Astrocyte (in vitro differentiated cells and primary cell): ENCODE results near the gene ITGB1BP2. TPM values are rescaled to one million over a fixed set of nuclear protein-coding genes. Genes with fewer than 3 reads are reported as not detected.
A peak's percentile ranks its signal among the peaks of the same experiment; 100 is the strongest.
"Not testable (repeated sequence)": the region's sequence is repeated elsewhere in the genome, so short reads cannot be mapped to it uniquely, and the experiment has no call there.

Source experiments
- DNase-seq: peaks from one replicate; pipeline ENCODE4 v3.0.0-alpha.2; 2010; ENCODE audit warnings: low read depth
- FAIRE-seq: peaks from 2 replicates; lab custom pipeline; 2011; peaks lifted over from hg19 to GRCh38; lab: Jason Lieb, UNC
- H2AFZ ChIP-seq: 2 replicates; pipeline ENCODE4 v1.6.0; 2012; ENCODE audit warnings: low read depth, low read length, inconsistent platforms
- H3K27ac ChIP-seq: 2 replicates; pipeline ENCODE4 v1.5.1; 2011; ENCODE audit warnings: low read depth, low read length, inconsistent platforms
- H3K27me3 ChIP-seq: 2 replicates; pipeline ENCODE4 v1.6.0; 2011; ENCODE audit warnings: low read length, inconsistent platforms; ENCODE audit not compliant: insufficient read depth
- H3K36me3 ChIP-seq: 2 replicates; pipeline ENCODE4 v1.5.1; 2011; ENCODE audit warnings: low read length, inconsistent platforms; ENCODE audit not compliant: insufficient read depth
- H3K4me1 ChIP-seq: 2 replicates; pipeline ENCODE4 v1.5.1; 2011; ENCODE audit warnings: low read length, inconsistent platforms; ENCODE audit not compliant: insufficient read depth
- H3K4me2 ChIP-seq: 2 replicates; pipeline ENCODE4 v1.6.0; 2012; ENCODE audit warnings: low read length, inconsistent platforms
- H3K4me3 ChIP-seq: 2 replicates; pipeline ENCODE4 v1.5.1; 2011; ENCODE audit warnings: low read depth, mild to moderate bottlenecking, low read length, inconsistent platforms; ENCODE audit not compliant: insufficient read depth
- H3K79me2 ChIP-seq: 2 replicates; pipeline ENCODE4 v1.6.0; 2012; ENCODE audit warnings: mild to moderate bottlenecking, low read length, inconsistent platforms; ENCODE audit not compliant: insufficient read depth
- H3K9ac ChIP-seq: 2 replicates; pipeline ENCODE4 v1.6.0; 2012; ENCODE audit warnings: mild to moderate bottlenecking, low read length, inconsistent platforms
- H3K9me3 ChIP-seq: 2 replicates; pipeline ENCODE4 v1.5.1; 2012; ENCODE audit warnings: low read depth, mild to moderate bottlenecking, low read length, inconsistent platforms; ENCODE audit not compliant: insufficient read depth
- H4K20me1 ChIP-seq: 2 replicates; pipeline ENCODE4 v1.6.0; 2012; ENCODE audit warnings: low read length, inconsistent platforms; ENCODE audit not compliant: insufficient read depth
- H3K27ac Mint-ChIP-seq: one replicate; pipeline ENCODE4 v1.8.0; 2021; ENCODE audit warnings: mild to moderate bottlenecking, mixed read lengths; ENCODE audit not compliant: unreplicated experiment
- H3K27me3 Mint-ChIP-seq: one replicate; pipeline ENCODE4 v1.8.0; 2021; ENCODE audit warnings: low read depth, mixed read lengths; ENCODE audit not compliant: unreplicated experiment
- H3K36me3 Mint-ChIP-seq: one replicate; pipeline ENCODE4 v1.8.0; 2021; ENCODE audit warnings: low read depth, mixed read lengths; ENCODE audit not compliant: unreplicated experiment
- H3K4me1 Mint-ChIP-seq: one replicate; pipeline ENCODE4 v1.8.0; 2021; ENCODE audit warnings: low read depth, mixed read lengths; ENCODE audit not compliant: unreplicated experiment
- H3K4me3 Mint-ChIP-seq: one replicate; pipeline ENCODE4 v1.8.0; 2021; ENCODE audit warnings: mild to moderate bottlenecking, moderate library complexity, mixed read lengths; ENCODE audit not compliant: unreplicated experiment
- H3K9me3 Mint-ChIP-seq: one replicate; pipeline ENCODE4 v1.8.0; 2021; ENCODE audit warnings: mild to moderate bottlenecking, mixed read lengths; ENCODE audit not compliant: unreplicated experiment
- CTCF ChIP-seq: IDR thresholded peaks from 2 replicates; pipeline ENCODE4 v1.5.1; 2011; ENCODE audit warnings: low read depth, mild to moderate bottlenecking, inconsistent platforms, low read length, moderate library complexity; ENCODE audit not compliant: insufficient read depth
- EZH2 ChIP-seq: IDR thresholded peaks from 2 replicates; pipeline ENCODE4 v1.6.1; 2012; ENCODE audit warnings: mild to moderate bottlenecking, low read length, inconsistent platforms; ENCODE audit not compliant: insufficient read depth
- total RNA-seq: library from RNA; stranded (reverse); gene quantifications from 2 replicates; pipeline ENCODE4 v1.2.1, GENCODE V29; 2021

Gene ITGB1BP2
- total RNA-seq, 1 donor from 2014 or later, result 3.2 TPM

- Histone ChIP-seq H3K79me2 (no peaks in the 10 kb centered on the region), H3K36me3 (peaks cover 20% of the 10 kb centered on the region), H3K9ac (no peak overlapping the region), H3K4me3 (no peak overlapping the region), H2AFZ (no peak overlapping the region), H3K4me1 (peaks cover 11% of the 10 kb centered on the region), H3K4me2 (peak overlapping the region; percentile 15), H3K27me3 (no peaks in the 10 kb centered on the region), H3K9me3 (no peaks in the 10 kb centered on the region), H4K20me1 (peaks cover 10% of the 10 kb centered on the region), H3K27ac (no peak overlapping the region)
- Mint-ChIP-seq H3K9me3 (no peaks in the 10 kb centered on the region), H3K27me3 (no peaks in the 10 kb centered on the region), H3K4me3 (no peak overlapping the region), H3K36me3 (peaks cover 23% of the 10 kb centered on the region), H3K27ac (no peak overlapping the region), H3K4me1 (peaks cover 16% of the 10 kb centered on the region)
- TF ChIP-seq CTCF, result no peak
- TF ChIP-seq EZH2, result no peak
- DNase-seq (peak; percentile 12), FAIRE-seq (no peak)
These were observed 1.1 kb downstream of the ITGB1BP2 start for GRCh38 chrX:71302461-71303213.

- Histone ChIP-seq H3K27ac (no peak overlapping the region), H4K20me1 (no peaks in the 10 kb centered on the region), H3K4me3 (no peak overlapping the region), H3K36me3 (peaks cover 12% of the 10 kb centered on the region), H3K9me3 (no peaks in the 10 kb centered on the region), H3K4me1 (peaks cover 11% of the 10 kb centered on the region), H2AFZ (no peak overlapping the region), H3K79me2 (no peaks in the 10 kb centered on the region), H3K27me3 (no peaks in the 10 kb centered on the region), H3K4me2 (no peak overlapping the region), H3K9ac (no peak overlapping the region)
- H3K36me3 Mint-ChIP-seq, result peaks cover 14% of the 10 kb centered on the region
- FAIRE-seq (no peak), DNase-seq (no peak)
- H3K27me3 Mint-ChIP-seq, result no peaks in the 10 kb centered on the region
- no peaks in the 10 kb centered on the region for H3K9me3 Mint-ChIP-seq
- peaks cover 16% of the 10 kb centered on the region for H3K4me1 Mint-ChIP-seq
- TF ChIP-seq EZH2 (no peak), CTCF (no peak)
- H3K4me3 Mint-ChIP-seq, result no peak overlapping the region
- H3K27ac Mint-ChIP-seq, result no peak overlapping the region
These were observed 3.0 kb downstream of the ITGB1BP2 start for GRCh38 chrX:71304561-71304960.

GRCh38 chrX:71315917-71316316 is 14.4 kb downstream of the ITGB1BP2 start:
- Mint-ChIP-seq H3K27me3 (no peaks in the 10 kb centered on the region), H3K9me3 (no peaks in the 10 kb centered on the region), H3K36me3 (peaks cover 6% of the 10 kb centered on the region), H3K4me1 (no peaks in the 10 kb centered on the region), H3K27ac (no peak overlapping the region), H3K4me3 (no peak overlapping the region)
- Histone ChIP-seq H3K4me2 (no peak overlapping the region), H3K9ac (no peak overlapping the region), H2AFZ (no peak overlapping the region), H3K4me1 (no peaks in the 10 kb centered on the region), H3K4me3 (no peak overlapping the region), H3K27ac (peak overlapping the region; percentile 26), H3K27me3 (no peaks in the 10 kb centered on the region), H3K79me2 (no peaks in the 10 kb centered on the region), H3K36me3 (no peaks in the 10 kb centered on the region), H4K20me1 (no peaks in the 10 kb centered on the region), H3K9me3 (no peaks in the 10 kb centered on the region)
- FAIRE-seq (no peak), DNase-seq (peak; percentile 83)
- TF ChIP-seq EZH2, result no peak
- no peak for TF ChIP-seq CTCF

GRCh38 chrX:71316959-71317358 is 15.4 kb downstream of the ITGB1BP2 start:
- FAIRE-seq, H3K36me3 ChIP-seq, H3K9ac ChIP-seq, H3K4me3 Mint-ChIP-seq, H3K79me2 ChIP-seq, H3K9me3 ChIP-seq, H3K36me3 Mint-ChIP-seq, DNase-seq, H3K27me3 Mint-ChIP-seq, H2AFZ ChIP-seq, H3K27ac ChIP-seq, H4K20me1 ChIP-seq, H3K27me3 ChIP-seq, H3K4me1 Mint-ChIP-seq, H3K4me2 ChIP-seq, H3K9me3 Mint-ChIP-seq, H3K4me1 ChIP-seq, H3K27ac Mint-ChIP-seq, H3K4me3 ChIP-seq: not testable (repeated sequence)
